IMR-90 (cell line): ENCODE data around the gene C10orf90. TPM values are rescaled to one million over a fixed set of nuclear protein-coding genes. Genes with fewer than 3 reads are reported as not detected.

Source experiments
- ATAC-seq: fragments of 200-7000 bp; cut with Tn5 transposase; 2 replicates; pipeline ENCODE4 v1.9.1; 2020; ENCODE audit warnings: low read depth, mild to moderate bottlenecking, moderate library complexity
- BruUV-seq: library from RNA; stranded (reverse); fragments of 400-500 nt; replicated peaks from 2 replicates; lab custom pipeline; 2021; lab: Mats Ljungman, UMichigan
- CTCF ChIA-PET: fragments of 300-600 bp; formaldehyde crosslinking; extraction: SDS; loops from one replicate; lab custom pipeline; 2021; ENCODE audit warnings: antibody characterized with exemption; lab: Yijun Ruan, JAX
- POLR2A ChIA-PET: fragments of 300-600 bp; sonication (Branson Sonifier 250); formaldehyde crosslinking; loops from one replicate; lab custom pipeline; 2022; ENCODE audit warnings: antibody characterized with exemption; ENCODE audit not compliant: unreplicated experiment; lab: Charles Lee
- DNase-seq: peaks from one replicate; pipeline ENCODE4 v3.0.0; 2013
- H2AFZ ChIP-seq: replicated peaks from 2 replicates; pipeline ENCODE3; 2013; ENCODE audit warnings: low read length, mild to moderate bottlenecking; ENCODE audit not compliant: poor library complexity
- H2AK5ac ChIP-seq: 2 replicates; pipeline ENCODE4 v1.6.1; 2013; ENCODE audit warnings: low read depth, low read length, inconsistent platforms
- H2AK9ac ChIP-seq: replicated peaks from 2 replicates; pipeline ENCODE3; 2013; ENCODE audit warnings: mild to moderate bottlenecking, low read depth, low read length, moderate library complexity; ENCODE audit not compliant: poor library complexity
- H2BK120ac ChIP-seq: 2 replicates; pipeline ENCODE4 v1.6.1; 2013; ENCODE audit warnings: low read depth, low read length, inconsistent platforms
- H2BK15ac ChIP-seq: 3 replicates; pipeline ENCODE4 v1.6.1; 2013; ENCODE audit warnings: low read depth, low read length, inconsistent platforms
- H2BK20ac ChIP-seq: 2 replicates; pipeline ENCODE4 v1.6.1; 2013; ENCODE audit warnings: low read depth, mild to moderate bottlenecking, inconsistent platforms, low read length, moderate library complexity
- H2BK5ac ChIP-seq: 2 replicates; pipeline ENCODE4 v1.6.1; 2013; ENCODE audit warnings: mild to moderate bottlenecking, low read depth, low read length, inconsistent platforms; ENCODE audit not compliant: poor library complexity, severe bottlenecking
- H3K14ac ChIP-seq: replicated peaks from 2 replicates; pipeline ENCODE4 v1.6.1; 2013; ENCODE audit warnings: low read depth, low read length, inconsistent platforms
- H3K18ac ChIP-seq: 2 replicates; pipeline ENCODE4 v1.6.1; 2013; ENCODE audit warnings: low read depth, low read length, control low read depth
- H3K23ac ChIP-seq: 2 replicates; pipeline ENCODE4 v1.6.1; 2013; ENCODE audit warnings: low read depth, low read length, inconsistent platforms
- H3K27ac ChIP-seq: 2 replicates; pipeline ENCODE4 v1.5.1; 2013; ENCODE audit warnings: mild to moderate bottlenecking, control low read depth, low read length; ENCODE audit not compliant: insufficient read depth
- H3K27me3 ChIP-seq: 2 replicates; pipeline ENCODE4 v1.6.1; 2013; ENCODE audit warnings: low read length; ENCODE audit not compliant: control insufficient read depth, insufficient read depth
- H3K36me3 ChIP-seq: 2 replicates; pipeline ENCODE4 v1.6.1; 2013; ENCODE audit warnings: low read length, mixed read lengths; ENCODE audit not compliant: control insufficient read depth, insufficient read depth
- H3K4ac ChIP-seq: 2 replicates; pipeline ENCODE4 v1.6.1; 2013; ENCODE audit warnings: low read depth, low read length, inconsistent platforms
- H3K4me1 ChIP-seq: 2 replicates; pipeline ENCODE4 v1.6.1; 2013; ENCODE audit warnings: low read length, mixed read lengths; ENCODE audit not compliant: control insufficient read depth, insufficient read depth
- H3K4me2 ChIP-seq: 2 replicates; pipeline ENCODE4 v1.6.1; 2013; ENCODE audit warnings: low read depth, mild to moderate bottlenecking, control low read depth, low read length, moderate library complexity
- H3K4me3 ChIP-seq: 2 replicates; pipeline ENCODE4 v1.5.1; 2013; ENCODE audit warnings: low read depth, mild to moderate bottlenecking, control low read depth, low read length, moderate library complexity; ENCODE audit not compliant: insufficient read depth
- H3K56ac ChIP-seq: 2 replicates; pipeline ENCODE4 v1.6.1; 2013; ENCODE audit warnings: low read length, inconsistent platforms; ENCODE audit not compliant: insufficient read depth; ENCODE audit errors: extremely low read depth
- H3K79me1 ChIP-seq, 2 experiments: 2 replicates each; pipeline ENCODE4 v1.6.1; 2013; ENCODE audit warnings: low read length in 2 of 2, inconsistent platforms in 1 of 2, low read depth in 1 of 2
- H3K9ac ChIP-seq: 2 replicates; pipeline ENCODE4 v1.6.1; 2013; ENCODE audit warnings: low read depth, low read length, control low read depth
- H3K9me1 ChIP-seq: 2 replicates; pipeline ENCODE4 v1.6.1; 2013; ENCODE audit warnings: low read length, inconsistent platforms; ENCODE audit not compliant: insufficient read depth
- H3K9me3 ChIP-seq: 2 replicates; pipeline ENCODE4 v1.6.1; 2013; ENCODE audit warnings: low read length; ENCODE audit not compliant: control insufficient read depth, insufficient read depth
- H4K20me1 ChIP-seq: 2 replicates; pipeline ENCODE4 v1.6.1; 2013; ENCODE audit warnings: low read length, inconsistent platforms; ENCODE audit not compliant: insufficient read depth
- H4K5ac ChIP-seq: 2 replicates; pipeline ENCODE4 v1.6.1; 2013; ENCODE audit warnings: mild to moderate bottlenecking, low read depth, low read length, control low read depth
- H4K8ac ChIP-seq, 2 experiments: 2 replicates each; pipeline ENCODE4 v1.6.1; 2013; ENCODE audit warnings: low read depth in 2 of 2, low read length in 2 of 2, control low read depth in 1 of 2, inconsistent platforms in 1 of 2
- H4K91ac ChIP-seq: 2 replicates; pipeline ENCODE4 v1.6.1; 2013; ENCODE audit warnings: low read depth, low read length, inconsistent platforms; ENCODE audit not compliant: insufficient read depth
- CHD1 ChIP-seq: IDR thresholded peaks from 2 replicates; pipeline ENCODE4 v1.6.1; 2012; ENCODE audit warnings: low read depth, low read length, improper control_type of control experiment
- MAFK ChIP-seq: IDR thresholded peaks from 2 replicates; pipeline ENCODE4 v1.6.1; 2012; ENCODE audit warnings: low read depth, low read length, improper control_type of control experiment
- POLR2A ChIP-seq: IDR thresholded peaks from 2 replicates; pipeline ENCODE4 v1.6.1; 2012; ENCODE audit warnings: mild to moderate bottlenecking, low read depth, low read length
- WGBS, 2 experiments: methylation state at CpG; one replicate each; pipeline versions ENCODE4 v1.1.5 to v1.1.7; 2013; ENCODE audit warnings: missing lambda C conversion rate in 2 of 2; ENCODE audit not compliant: insufficient read length in 1 of 2; ENCODE audit errors: extremely low coverage in 2 of 2; 5-methylcytosine and 5-hydroxymethylcytosine counted together
- dilution Hi-C: fragments of 300-500 bp; cut with HindIII; formaldehyde crosslinking; loops from one replicate; pipeline ENCODE4 v1.14.3; 2018; ENCODE audit warnings: low sequenced_read_pairs; ENCODE audit not compliant: unreplicated experiment
- in situ Hi-C: fragments of 300-500 bp; cut with MboI; formaldehyde crosslinking; loops from 3 replicates; pipeline ENCODE4 v1.14.3; 2019; ENCODE audit warnings: low sequenced_read_pairs, inconsistent platforms, mixed read lengths
- intact Hi-C: fragments of 100-400 bp; cut with micrococcal nuclease; formaldehyde crosslinking; loops from 2 replicates; pipeline ENCODE4 v1.10.0; 2022
- polyA plus RNA-seq, 3 experiments: library from polyadenylated mRNA; depleted of rRNA; stranded (reverse); fragments of >200 nt; gene quantifications; 2 replicates each; pipeline ENCODE4 v1.2.3, GENCODE V29; 2012; ENCODE audit warnings: low replicate concordance in 1 of 3
- total RNA-seq: library from RNA; depleted of rRNA; stranded (reverse); fragments of >200 nt; gene quantifications from 2 replicates; pipeline ENCODE4 v1.2.3, GENCODE V29; 2012
- TF ChIP-seq, protein P1 (sequence below): conservative IDR thresholded peaks from 2 replicates; pipeline ENCODE4 v1.5.1; 2012; ENCODE audit warnings: mild to moderate bottlenecking, low read depth, low read length, improper control_type of control experiment
- TF ChIP-seq, protein P2 (sequence below): fragments of 150-350 bp; IDR thresholded peaks from 2 replicates; pipeline ENCODE4 v1.6.1; 2017; ENCODE audit warnings: mild to moderate bottlenecking, antibody characterized with exemption, low read length, low read depth

C10orf90 gene
- total and polyA plus RNA-seq, 2 of the 4 experiments (the other 2 are of a cell fraction): 0.05 to 0.18 TPM

DNA sequence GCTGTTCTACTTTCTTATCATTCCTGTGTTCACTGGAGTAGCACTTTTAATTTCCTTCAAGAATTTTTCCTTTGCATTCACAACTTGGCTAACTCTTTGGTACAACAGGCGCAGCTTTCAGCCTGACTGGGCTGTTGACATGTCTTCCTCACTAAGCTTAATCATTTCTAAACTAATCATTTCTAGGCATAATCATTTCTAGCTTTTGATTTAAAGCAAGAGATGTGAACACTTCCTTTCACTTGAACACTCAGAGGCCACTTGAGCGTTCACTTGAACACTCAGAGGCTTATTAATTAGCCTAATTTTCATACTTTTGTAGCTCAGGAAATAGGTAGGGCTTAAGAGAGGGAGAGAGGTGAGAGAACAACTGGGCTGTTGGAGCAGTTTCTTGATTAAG lies 15.9 kb downstream of the C10orf90 start:
- H2BK15ac ChIP-seq: no peak overlapping the region
- no peak for ATAC-seq
- no peak overlapping the region for H4K8ac ChIP-seq
- no peak overlapping the region for H3K14ac ChIP-seq
- ChIA-PET CTCF (no interaction called here), POLR2A (no interaction called here)
- no peak overlapping the region for H2BK20ac ChIP-seq
- no peaks in the 10 kb centered on the region for H3K79me1 ChIP-seq
- no peak overlapping the region for H4K5ac ChIP-seq
- in situ Hi-C loops (no loop called here), dilution Hi-C loops (no loop called here), intact Hi-C loops (no loop called here)
- no peak overlapping the region for H3K23ac ChIP-seq
- H4K91ac ChIP-seq: no peak overlapping the region
- no peaks in the 10 kb centered on the region for H3K9me1 ChIP-seq
- H3K27ac ChIP-seq: no peak overlapping the region
- H3K4me2 ChIP-seq: no peak overlapping the region
- no peak overlapping the region for H3K4ac ChIP-seq
- H3K4me1 ChIP-seq: no peaks in the 10 kb centered on the region
- no peaks in the 10 kb centered on the region for H4K20me1 ChIP-seq
- DNase-seq: no peak
- TF ChIP-seq, protein P1, sequence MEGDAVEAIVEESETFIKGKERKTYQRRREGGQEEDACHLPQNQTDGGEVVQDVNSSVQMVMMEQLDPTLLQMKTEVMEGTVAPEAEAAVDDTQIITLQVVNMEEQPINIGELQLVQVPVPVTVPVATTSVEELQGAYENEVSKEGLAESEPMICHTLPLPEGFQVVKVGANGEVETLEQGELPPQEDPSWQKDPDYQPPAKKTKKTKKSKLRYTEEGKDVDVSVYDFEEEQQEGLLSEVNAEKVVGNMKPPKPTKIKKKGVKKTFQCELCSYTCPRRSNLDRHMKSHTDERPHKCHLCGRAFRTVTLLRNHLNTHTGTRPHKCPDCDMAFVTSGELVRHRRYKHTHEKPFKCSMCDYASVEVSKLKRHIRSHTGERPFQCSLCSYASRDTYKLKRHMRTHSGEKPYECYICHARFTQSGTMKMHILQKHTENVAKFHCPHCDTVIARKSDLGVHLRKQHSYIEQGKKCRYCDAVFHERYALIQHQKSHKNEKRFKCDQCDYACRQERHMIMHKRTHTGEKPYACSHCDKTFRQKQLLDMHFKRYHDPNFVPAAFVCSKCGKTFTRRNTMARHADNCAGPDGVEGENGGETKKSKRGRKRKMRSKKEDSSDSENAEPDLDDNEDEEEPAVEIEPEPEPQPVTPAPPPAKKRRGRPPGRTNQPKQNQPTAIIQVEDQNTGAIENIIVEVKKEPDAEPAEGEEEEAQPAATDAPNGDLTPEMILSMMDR: no peak
- TF ChIP-seq CHD1: no peak
- TF ChIP-seq, protein P2, sequence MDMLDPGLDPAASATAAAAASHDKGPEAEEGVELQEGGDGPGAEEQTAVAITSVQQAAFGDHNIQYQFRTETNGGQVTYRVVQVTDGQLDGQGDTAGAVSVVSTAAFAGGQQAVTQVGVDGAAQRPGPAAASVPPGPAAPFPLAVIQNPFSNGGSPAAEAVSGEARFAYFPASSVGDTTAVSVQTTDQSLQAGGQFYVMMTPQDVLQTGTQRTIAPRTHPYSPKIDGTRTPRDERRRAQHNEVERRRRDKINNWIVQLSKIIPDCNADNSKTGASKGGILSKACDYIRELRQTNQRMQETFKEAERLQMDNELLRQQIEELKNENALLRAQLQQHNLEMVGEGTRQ: no peak
- TF ChIP-seq MAFK: no peak
- no peak for TF ChIP-seq POLR2A
- peaks cover 2% of the 10 kb centered on the region; the same call in 1 of the 2 replicates for H3K9me3 ChIP-seq
- no peak overlapping the region for H2AFZ ChIP-seq
- no peak overlapping the region for H2AK5ac ChIP-seq
- WGBS, 2 experiments: 20% methylated on average over 1 of the region's 2 CpGs; no CpG with 5 or more reads in 1 of the 2 experiments
- no TSS peak for BruUV-seq
- no peak overlapping the region for H2BK5ac ChIP-seq
- no peaks in the 10 kb centered on the region for H3K27me3 ChIP-seq
- H2AK9ac ChIP-seq: no peak overlapping the region
- H3K56ac ChIP-seq: no peak overlapping the region
- H3K18ac ChIP-seq: no peak overlapping the region
- no peak overlapping the region for H3K9ac ChIP-seq
- no peak overlapping the region for H2BK120ac ChIP-seq
- H3K4me3 ChIP-seq: no peak overlapping the region
- H3K36me3 ChIP-seq: no peaks in the 10 kb centered on the region
